HK-2 (cell line): ENCODE results near the gene TCHP.
A peak's percentile ranks its signal among the peaks of the same experiment; 100 is the strongest.

ENCODE experiments used
- DNase-seq: peaks from one replicate; pipeline ENCODE4 v3.0.0-alpha.2; 2018; ENCODE audit not compliant: unreplicated experiment

Gene TCHP

DNA sequence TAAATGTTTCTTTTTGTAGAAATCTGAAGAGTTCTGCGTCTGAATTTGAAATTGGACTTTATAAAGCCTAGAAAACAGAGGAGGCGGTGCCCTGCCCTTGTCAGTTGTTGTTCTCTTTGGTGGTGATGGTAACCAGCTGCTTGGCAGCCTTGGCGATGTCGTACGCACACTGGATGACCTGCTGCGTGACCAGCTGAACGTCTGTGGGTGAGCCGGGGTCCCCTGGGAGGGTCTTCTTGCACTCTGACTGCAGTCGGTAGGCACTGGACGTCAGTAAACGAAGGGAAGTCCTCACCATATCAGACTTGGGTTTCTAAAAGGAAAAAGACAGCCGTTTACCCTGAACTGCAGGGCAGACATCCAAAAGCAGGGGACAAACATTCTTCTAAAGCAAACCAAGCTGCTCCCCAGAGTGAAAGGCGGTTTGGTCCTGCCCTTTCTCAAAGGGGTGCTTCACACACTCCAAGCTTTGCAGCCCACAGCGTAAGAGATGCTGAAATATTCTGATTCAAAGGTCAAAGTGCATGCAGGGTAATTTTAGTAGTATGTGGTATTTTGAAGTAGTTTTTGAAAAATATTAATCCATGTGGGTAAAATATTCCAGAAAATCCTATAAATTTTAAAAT, 32.9 kb downstream of the TCHP start:
- DNase-seq = no peak

GRCh38 chr12:109934026-109934425, 34.0 kb downstream of the TCHP start:
- DNase-seq = no peak

DNA sequence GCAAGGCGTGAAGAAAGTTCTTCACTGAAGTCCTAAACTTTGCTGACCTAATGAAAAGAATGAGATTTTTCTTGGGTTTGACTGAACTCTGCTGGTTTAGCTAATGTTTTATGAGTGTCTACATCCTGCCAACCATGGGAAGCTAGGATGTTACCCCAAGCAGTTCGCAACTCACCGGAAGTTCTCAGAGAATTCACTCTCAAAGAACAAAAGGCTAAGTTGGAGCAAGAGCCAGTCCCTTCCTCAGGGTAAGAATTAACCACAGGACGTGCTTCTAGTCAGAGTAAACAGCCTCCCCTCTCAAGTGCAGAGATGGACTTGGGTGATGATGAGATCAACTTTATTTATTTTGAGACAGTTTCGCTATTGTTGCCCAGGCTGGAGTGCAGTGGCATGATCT, 37.3 kb downstream of the TCHP start:
- DNase-seq = no peak

GRCh38 chr12:109938947-109939346, 38.9 kb downstream of the TCHP start:
- DNase-seq = no peak

DNA sequence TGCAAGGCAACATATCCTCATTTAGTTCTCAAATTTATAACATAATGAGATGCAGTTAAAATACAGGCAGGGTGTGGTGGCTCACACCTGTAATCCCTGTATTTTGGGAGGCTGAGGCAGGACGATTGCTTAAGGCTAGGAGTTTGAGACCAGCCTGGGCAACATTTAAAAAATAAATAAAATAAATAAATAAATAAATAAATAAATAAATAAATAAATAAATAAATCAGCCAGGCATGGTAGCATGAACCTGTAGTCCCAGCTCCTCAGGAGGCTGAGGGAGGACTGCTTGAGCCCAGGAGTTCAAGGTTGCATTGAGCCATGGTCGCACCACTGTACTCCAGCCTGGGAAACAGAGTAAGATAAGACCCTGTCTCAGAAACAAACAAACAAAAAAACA, 39.4 kb downstream of the TCHP start:
- DNase-seq = no peak

- no peak for DNase-seq
These were observed 40.4 kb downstream of the TCHP start for GRCh38 chr12:109940339-109940923.

DNA sequence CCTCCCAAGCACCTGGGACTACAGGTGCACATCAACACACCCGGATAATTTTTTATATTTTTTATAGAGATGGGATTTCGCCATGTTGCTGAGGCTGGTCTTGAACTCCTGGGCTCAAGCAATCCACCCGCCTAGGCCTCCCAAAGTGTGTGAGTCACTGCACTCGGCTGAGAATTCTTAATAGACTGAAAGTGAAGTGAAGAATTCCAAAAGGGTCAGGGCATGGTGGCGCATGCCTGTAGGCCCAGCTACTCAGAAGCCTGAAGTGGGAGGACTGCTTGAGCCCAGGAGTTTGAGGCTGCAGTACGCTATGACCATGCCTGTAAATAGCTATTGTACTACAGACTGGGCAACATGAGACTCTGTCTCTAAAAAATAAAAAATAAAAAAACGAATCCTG, 43.7 kb downstream of the TCHP start:
- no peak for DNase-seq

DNA sequence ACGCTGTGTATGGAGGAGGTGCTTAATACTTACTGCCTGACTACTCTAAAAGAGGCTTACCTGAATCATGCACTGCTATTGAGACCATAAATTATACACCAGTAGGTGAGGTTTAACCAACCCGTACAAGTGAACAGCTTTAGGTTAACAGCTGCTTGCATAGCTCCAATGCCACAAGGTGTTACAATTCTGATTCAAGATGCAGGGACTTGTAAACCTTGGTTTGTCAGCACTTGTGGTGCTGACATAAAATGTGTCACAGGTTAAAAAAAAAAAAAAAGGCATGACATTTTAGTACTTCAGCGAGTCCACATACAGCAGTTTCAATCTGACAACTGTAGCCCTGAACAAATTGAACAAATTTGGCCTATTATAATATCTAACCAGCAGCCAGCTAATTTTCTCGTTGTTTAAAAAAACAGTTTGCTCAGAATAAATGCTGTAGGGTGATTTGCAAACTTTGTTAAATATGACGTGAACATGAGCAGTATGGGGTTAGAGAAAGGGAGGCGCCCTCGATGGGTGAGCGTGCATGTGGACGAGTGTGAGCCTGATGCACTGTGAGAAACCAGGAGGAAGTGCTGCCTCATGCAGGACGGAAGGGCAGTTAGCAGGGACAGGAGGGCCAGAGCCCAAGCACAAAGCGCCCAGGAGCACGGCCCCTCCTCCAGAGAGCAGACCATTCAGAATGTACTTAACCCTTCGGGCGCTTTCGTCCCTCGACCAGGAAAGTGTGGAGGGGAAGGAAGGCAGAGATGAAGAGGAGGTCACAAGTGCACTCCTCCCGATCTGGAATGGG, 44.7 kb downstream of the TCHP start:
- DNase-seq = no peak

DNA sequence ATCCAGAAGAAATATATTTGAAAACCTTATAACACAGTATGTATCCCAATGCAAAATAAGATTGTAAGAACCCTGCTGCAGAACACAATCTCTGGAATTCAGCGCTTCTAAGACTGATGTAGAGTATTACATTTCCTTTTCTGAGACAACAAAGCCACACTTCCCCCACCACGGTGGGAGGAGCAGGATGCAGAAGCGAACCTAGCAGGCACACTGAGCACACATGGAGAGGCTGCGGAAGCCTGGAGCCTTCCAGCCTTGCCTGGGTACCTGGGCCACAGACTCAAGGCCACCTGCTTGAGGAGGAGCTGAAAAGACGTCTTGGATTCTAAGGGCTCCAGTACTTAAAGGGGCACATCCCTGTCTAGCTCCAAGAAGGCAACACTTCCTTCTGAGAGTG, 46.4 kb downstream of the TCHP start:
- no peak for DNase-seq

- no peak for DNase-seq
These were observed 46.8 kb downstream of the TCHP start for GRCh38 chr12:109946913-109947312.

- DNase-seq = no peak
These were observed 47.4 kb downstream of the TCHP start for GRCh38 chr12:109947521-109947920.

DNA sequence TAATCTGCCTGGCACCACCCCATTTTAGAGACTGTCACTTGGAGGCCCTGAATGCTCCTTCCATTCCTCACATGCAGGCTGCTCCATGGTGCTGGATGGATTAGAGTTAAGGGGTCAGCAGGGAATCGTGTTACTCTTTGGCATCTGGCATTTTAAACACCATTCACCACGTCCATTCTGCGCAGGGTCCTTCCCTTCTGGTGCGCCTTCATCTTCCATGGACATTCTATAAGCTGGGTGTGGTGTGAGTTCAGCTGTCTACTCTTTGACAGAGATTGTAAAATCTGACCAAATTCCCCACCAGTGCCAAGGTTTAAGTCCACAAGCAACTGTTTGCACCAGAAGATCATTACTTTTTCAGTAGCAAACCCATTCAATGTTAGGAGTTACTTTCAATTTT, 48.3 kb downstream of the TCHP start:
- no peak for DNase-seq

GRCh38 chr12:109949089-109949488, 49.0 kb downstream of the TCHP start:
- peak; percentile 23 for DNase-seq

- DNase-seq = peak; percentile 38
These were observed 50.6 kb downstream of the TCHP start for GRCh38 chr12:109950625-109951024.

- peak; percentile 41 for DNase-seq
These were observed 51.1 kb downstream of the TCHP start for GRCh38 chr12:109951136-109951535.

- peak; percentile 91 for DNase-seq
These were observed 51.7 kb downstream of the TCHP start for GRCh38 chr12:109951751-109952150.

DNA sequence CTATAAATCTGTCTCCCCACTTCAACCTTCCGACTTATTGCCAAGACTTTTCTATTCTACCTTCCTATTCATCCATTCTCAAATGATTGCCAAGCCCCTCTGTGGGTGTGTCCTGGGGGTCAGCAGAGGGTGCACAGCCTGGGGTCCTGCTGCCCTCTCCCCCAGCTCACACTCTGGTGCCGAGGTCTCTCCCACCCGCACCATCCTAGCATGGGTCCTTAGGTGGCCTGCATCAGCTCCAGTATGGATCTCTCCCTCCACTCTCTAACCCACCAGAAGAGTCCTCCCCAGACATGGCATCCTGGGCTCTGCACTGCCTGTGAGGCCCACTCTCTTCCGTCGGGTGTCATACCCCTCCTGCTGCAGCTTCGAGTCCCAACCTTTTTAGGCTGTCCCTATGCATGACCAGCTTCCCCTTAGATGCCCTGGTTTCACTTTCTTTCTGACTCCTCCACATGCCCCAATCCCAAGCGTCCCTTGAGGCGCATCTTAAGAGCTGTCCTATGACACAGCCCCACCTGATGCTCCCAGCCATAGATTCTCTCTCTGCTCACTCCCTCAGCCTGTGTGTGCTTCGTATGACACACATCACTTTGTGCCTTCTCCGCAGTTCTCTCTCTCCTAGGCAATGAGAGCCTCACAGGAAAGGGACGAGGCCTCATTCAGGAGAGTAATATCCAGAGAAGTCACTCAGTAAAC, 52.2 kb downstream of the TCHP start:
- DNase-seq = peak; percentile 21

- DNase-seq = no peak
These were observed 52.8 kb downstream of the TCHP start for GRCh38 chr12:109952873-109953272.

DNA sequence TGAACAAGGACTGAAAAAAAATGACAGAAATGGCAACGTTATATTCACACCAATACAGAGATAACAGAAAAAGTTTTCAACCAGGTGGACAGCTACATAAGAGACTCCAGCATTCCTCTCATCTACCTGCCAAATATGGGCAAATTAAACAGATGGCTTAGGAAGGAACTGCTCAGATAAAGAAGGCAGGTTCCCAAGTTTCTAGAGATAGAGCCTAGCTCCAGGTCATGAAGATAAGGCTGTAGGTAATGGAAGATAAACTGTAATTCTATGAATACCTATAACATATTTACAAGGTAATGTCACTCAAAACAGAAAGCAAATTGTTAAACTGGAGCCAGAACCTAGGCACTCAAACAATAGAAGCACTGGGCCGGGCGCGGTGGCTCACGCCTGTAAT, 53.6 kb downstream of the TCHP start:
- DNase-seq = no peak

GRCh38 chr12:109958374-109958773, 58.3 kb downstream of the TCHP start:
- DNase-seq = no peak

- DNase-seq = no peak
These were observed 59.5 kb downstream of the TCHP start for GRCh38 chr12:109959411-109960093.

DNA sequence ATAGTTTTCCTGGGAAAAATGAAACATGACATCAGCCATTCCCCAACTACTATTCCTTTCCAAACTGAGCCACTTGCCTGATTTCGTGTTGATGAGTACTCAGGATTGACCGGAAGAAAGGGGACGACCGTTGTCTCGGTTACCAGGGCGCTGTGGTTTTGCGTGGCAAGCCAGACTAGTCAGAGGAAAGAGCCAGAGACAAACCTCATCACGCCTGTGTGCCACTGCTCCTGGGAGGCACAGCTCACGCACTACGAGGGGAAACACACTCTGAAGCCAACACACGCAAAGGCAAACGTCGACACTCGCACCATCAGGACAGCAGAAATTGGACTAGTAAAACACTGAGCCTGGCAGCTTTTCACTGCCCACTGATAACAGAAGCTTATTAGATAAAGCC, 61.1 kb downstream of the TCHP start:
- DNase-seq = no peak
